ENCODE results near the gene CACNB1.
A peak's percentile ranks its signal among the peaks of the same experiment; 100 is the strongest.
"Not testable (repeated sequence)": the region's sequence is repeated elsewhere in the genome, so short reads cannot be mapped to it uniquely, and the experiment has no call there.

CACNB1 gene

DNA sequence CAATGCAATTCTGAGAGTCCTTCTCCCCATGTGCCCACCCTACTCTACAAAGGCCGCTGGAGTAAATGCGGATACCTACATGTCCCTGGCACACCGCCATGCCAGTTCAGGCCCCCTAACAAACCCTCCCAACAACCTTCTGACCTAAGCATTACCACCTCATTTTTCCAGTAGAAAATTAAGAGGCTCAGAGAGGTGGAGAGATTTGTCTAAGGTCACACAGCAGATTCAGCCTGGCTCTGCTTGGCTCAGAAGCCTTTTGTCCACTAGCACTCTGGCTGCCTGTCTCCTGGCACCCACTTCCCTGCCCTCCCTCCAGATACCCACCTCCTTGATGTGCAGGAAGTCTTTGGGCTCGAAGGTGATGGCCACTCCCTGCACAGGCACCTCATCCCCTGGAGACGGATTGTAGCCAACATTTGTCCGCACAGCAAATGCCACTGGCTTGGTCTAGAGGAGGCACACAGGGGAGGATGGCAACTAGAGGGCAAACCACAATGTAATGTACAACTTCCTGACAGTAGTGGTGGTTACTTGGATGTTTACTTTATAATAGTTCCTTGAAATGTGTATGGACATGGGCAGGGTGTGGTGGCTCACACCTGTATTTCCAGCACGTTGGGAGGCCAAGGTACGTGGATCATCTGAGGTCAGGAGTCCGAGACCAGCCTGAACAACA lies 10.2 kb downstream of the CACNB1 start:
- no peak for DNase-seq
- intact Hi-C loops (cut with DNase I) = no loop called here

DNA sequence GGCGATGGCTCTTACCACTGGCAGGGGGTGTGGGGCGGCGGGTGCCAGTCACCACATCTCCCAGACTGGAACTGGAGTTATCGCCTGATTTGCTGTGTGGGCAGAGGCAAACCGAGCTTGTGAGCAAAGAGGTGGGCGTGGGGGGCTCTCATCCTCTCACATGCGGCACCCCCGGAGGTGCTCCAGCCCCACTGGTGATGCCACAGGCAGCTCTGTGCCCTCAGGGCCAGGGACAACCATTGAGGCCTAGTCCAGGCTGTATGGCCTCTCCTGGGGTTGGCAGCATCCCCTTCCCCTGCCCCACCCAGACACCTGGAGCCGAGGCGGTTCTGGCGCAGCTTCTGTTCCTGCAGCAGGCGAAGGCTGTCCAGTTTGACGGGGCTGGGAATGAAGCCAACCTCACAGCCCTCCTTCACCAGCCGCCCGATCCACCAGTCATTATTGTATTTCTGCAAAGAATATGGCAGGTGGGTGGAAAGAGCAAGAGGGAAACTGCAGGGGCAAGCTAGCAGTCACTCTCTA lies 10.9 kb downstream of the CACNB1 start:
- DNase-seq = peak in 6 of 42 donors; percentile 13 to 63 (median 41)
- intact Hi-C loops (cut with DNase I) = no loop called here

DNA sequence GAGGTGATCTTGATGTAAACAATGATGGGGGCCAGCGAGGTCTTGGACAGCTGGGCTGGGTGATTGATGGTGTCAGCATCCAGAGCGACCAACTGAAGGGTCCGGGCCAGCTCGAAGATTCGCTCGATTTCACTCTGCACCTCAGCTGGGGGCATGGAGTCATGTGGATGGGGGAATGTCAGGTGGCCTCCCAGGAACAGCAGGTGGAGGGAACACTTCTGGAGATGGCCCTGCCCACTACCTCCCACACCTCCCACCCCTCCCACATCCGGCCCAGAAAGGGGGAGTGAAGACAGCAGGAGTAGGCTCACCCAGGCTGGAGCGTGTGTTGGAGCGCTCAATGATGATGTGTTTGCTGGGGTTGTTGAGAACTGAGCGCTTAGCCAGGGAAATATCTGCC lies 13.7 kb downstream of the CACNB1 start:
- no peak for DNase-seq
- intact Hi-C loops (cut with DNase I) = no loop called here

DNA sequence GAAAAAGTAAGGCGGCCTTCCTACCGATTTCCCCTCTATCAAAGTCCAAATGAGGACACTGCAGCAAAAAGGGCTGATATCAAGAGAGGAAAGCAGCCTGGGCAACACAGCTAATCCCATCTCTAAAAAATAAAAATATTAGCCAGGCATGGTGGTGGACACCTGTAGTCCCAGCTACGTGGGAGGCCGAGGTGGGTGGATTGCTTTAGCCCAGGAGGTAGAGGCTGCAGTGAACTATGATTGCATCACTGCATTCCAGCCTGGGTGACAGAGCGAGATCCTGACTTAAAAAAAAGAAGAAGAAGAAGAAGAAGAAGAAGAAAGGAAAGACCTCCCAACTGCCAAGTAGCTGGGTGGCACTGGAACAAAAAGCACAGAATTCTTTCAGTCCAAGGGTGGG lies 14.4 kb downstream of the CACNB1 start:
- no peak for DNase-seq
- intact Hi-C loops (cut with DNase I) = no loop called here

DNA sequence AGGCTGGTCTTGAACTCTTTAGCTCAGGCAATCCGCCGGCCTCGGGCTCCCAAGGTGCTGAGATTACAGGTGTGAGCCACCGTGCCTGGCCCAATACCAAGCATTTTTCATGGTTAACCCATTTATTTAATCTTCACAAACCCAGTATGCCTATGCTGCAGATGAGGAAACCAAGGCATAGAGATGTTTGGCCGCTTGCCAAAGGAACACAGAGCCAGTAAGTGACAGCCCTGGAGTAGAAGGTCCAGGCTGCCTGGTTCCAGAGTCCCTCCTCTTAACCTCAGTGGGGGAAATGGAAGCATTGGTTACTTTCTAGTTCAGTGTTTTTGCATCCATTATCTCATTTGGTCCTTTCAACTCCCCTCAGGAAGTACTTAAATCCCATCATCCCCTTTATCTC lies 16.2 kb downstream of the CACNB1 start:
- intact Hi-C loops (cut with DNase I) = no loop called here
- no peak for DNase-seq

DNA sequence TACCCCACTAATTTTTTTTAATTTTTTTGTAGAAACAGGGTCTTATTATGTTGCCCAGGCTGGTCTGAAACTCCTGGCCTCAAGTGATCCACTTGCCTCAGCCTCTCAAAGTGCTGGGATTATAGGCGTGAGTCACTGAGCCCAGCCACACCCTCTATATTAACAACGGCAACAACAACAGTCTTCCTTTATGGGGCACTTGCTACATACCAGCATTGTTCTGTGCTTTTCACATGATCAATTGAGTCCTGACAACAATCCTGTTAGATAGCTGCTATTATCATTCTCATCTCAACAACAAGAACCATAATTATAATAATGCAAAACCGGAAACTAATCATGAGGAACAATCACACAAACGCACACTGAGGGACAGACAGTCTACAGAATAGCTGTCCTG lies 18.9 kb downstream of the CACNB1 start:
- no peak for DNase-seq
- intact Hi-C loops (cut with DNase I) = no loop called here

DNA sequence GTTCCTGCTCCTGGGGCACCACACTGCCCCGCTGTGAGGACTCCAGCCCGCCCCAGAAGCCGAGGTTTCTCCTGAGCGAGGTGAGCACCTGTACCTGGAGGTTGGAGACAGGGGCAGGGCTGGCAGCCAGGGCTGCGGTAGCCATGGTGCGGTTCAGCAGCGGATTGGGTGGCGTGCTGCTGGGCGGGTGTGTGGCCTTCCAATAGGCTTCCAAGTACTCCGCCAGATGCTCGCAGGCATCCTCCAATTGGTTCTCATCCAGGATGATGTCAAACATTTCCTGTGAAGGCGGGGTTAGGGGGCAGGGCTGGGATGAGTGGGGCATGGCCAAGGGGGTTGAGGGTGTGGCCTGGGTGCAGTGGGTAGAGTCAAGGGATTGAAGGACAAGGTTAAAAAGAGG lies 20.2 kb downstream of the CACNB1 start:
- DNase-seq = no peak
- intact Hi-C loops (cut with DNase I) = no loop called here

DNA sequence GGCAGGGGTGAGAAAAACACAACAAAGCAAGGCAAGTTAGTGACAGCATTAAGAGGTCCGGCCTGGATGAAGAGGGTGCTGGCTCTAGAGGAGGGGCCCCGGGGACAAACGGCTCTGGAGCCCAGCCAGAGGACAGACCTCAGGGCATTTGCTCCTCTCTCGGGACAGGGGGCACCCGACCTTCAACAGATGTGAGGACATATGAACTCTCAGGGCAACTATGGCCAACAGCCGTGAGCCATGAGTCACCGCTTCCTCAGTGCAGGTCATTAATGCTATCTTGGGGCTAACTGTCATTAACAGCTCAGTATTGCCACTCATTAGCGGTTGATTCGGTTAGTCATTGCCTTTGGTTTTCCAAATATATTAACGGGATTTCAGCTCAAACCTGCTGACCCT lies 21.8 kb downstream of the CACNB1 start:
- no peak for DNase-seq
- intact Hi-C loops (cut with DNase I) = no loop called here

DNA sequence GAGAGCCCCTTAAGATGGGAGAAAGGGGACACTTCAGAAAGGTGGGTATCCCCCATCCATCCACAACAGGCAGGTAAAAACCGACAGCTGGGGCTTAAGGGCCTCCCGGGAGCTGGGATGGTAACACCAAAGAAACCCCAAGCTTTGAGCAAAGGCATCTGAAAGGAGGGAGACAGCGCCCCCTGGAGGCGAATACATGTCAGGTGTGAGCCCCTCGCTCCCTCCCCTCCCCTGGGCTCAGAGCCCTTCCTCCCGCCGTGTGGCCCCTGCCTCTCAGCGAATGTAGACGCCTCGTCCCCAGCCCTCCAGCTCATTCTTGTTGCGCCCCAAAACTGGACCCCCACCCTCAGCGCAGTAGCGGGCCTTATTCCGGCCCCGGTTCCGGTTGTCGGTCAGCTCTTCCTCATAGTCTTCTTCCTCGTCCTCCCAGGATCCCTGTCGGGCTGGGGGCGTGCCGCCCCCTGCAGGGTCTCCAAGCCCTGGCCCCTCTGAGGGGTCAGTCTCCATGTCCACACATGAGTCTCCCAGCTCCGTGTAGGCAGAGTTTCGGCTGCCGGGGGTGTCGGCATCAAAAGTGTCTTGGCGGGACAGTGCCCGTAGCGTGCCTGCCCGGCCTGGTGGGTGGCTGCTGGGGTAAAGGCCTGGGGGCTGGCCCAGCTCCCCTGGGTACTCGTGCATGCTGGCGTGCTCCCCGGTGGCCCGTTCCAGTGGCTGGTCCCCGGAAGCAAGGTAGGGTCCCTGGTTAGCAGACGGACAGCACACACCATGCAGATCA lies 22.4 kb downstream of the CACNB1 start:
- intact Hi-C loops (cut with DNase I) = no loop called here
- DNase-seq = peak in 41 of 42 donors; percentile 58 to 91 (median 79)

DNA sequence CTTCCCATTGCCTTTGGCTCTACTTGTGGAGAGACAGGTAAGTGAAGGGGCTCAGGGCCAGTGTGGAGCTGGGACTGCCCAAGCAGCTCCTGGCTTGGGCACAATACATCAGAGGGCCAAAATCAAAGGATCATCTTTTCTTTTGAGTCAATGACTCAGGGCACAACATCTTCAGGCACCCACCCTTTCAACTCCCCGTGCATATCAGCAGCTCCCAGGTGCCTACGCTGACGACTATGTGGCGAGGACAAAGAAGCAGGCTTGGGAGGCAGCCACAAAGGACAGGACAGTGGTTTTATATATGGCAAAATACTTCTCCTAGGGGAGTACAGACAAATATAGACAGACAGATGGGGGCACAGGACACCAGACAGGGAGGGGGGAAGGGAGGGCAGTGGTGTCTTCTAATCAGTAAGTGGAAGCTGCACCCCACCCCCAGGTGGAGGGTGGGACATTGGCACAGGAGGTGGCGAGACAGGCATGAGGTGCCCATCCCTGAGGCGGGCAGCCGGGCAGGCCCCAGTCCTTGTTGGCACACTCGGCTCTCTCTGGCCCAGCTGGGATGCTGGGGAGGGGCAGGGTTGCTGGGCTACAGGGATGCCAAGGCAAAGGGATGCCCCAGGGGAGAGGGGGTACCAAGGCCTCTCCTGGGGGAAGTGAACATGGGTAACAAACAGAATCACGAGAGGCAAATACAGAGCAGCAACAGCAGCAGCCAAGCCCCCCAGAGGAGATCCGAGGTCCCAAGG lies 23.8 kb downstream of the CACNB1 start:
- intact Hi-C loops (cut with DNase I) = no loop called here
- DNase-seq = peak in 4 of 42 donors; percentile 21 to 40 (median 33)

DNA sequence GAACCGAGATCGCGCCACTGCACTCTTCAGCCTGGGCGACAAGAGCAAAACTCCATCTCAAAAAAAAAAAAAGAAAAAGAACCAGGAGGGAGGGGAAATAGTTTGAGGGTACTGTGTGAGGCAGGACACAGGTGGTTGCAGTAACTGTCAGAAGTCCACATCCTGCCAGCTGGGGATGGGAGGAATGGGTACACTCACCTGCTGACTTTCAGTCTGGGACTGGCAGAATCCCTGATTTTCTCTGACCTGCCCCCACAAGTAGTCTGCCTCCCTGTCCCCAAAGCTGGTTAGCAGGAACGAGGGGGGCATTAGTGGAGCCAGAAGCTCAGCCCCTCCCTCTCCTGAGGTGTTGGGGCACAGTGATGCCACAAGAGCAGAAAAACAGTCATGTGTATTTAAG lies 24.4 kb downstream of the CACNB1 start:
- intact Hi-C loops (cut with DNase I) = no loop called here

DNA sequence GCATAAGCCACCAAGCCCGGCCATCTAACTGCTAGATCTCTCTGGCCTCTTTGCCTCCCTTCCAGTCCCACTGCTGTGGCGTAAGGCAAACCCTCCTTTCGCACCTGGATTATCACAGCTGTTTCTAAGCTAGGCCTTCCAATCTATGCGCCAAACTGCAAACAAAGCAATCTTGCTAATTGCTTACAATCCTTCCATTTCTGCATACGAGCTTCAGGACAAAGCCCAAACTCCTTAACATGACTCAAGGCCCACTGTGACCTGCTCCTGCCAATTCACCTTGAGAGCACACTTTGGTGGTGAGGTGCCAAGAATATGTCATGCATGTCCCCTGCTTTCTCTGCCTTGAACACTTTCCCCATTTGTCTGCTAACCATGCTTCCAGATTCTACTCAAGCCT lies 25.5 kb downstream of the CACNB1 start:
- no peak for DNase-seq
- intact Hi-C loops (cut with DNase I) = no loop called here

More for the DNA sequence above, 24.4 kb downstream of the CACNB1 start:
- DNase-seq = no peak

DNA sequence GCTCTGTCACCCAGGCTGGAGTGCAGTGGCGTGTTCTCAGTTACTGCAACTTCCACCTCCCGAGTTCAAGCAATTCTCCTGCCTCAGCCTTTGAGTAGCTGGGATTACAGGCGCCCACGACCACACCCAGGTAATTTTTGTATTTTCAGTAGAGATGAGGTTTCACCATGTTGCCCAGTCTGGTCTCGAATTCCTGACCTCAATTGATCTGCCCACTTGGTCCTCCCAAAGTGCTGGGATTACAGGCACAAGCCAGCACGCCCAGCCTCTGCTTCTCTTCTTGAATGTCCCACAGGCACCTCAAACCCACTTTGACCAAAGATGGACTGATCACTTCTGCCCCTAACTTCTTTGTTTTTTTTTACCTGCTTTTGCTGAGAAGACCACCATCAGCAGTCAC lies 26.9 kb downstream of the CACNB1 start:
- no peak for DNase-seq
- intact Hi-C loops (cut with DNase I) = no loop called here

DNA sequence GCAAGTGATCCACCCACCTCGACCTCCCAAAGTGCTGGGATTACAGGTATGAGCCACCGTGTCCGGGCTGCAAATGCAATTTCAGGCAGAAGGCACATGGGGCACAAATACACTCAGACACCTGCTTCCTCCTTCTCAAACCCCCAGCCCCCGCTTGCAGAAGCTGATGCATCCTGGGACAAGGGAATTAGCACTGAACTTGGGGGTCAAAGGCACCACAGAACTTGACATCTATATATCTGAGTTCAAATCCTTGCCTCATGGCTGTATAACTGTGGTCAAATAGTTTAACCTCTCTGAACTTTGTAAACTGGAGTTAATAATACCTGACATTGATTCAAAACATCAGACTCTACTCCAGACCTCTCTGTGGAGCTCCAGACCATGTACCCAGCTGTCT lies 27.4 kb downstream of the CACNB1 start:
- no peak for DNase-seq
- intact Hi-C loops (cut with DNase I) = no loop called here

DNA sequence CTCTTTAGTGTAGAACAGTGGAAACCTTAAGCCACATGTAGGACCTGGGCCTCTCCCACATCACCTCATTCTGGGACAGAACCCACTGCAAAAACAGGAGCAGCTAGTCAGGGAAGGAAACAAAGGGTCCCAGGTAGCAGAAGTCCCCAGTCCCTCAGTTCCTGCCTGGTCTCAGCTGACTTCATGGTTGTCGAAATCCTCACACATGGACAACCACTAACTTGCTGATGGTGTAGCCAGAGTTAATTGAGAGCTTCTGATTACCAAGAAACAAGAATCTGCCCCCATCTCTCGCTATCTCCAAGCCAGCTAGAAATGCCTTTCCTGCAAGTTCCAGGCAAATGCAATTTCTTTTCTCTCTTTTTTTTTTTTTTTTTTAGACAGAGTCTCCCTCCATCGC lies 28.0 kb downstream of the CACNB1 start:
- intact Hi-C loops (cut with DNase I) = no loop called here
- DNase-seq = no peak

DNA sequence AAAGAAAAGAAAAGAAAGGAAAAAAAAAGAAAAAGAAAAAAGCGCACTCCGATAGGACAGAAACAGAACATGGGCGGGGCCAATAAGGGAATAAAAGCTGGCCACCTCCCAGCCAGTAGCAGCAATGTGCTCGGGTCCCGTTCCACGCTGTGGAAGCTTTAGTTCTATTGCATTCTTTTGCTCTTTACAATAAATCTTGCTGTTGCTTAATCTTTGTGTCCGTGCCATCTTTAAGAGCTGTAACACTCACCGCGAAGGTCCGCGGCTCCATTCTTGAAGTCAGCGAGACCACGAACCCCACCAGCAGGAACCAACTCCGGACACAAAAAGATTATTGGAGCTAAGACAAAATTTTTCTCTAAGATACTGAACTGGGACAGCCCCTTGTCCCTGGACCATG lies 28.4 kb downstream of the CACNB1 start:
- no peak for DNase-seq
- intact Hi-C loops (cut with DNase I) = no loop called here

DNA sequence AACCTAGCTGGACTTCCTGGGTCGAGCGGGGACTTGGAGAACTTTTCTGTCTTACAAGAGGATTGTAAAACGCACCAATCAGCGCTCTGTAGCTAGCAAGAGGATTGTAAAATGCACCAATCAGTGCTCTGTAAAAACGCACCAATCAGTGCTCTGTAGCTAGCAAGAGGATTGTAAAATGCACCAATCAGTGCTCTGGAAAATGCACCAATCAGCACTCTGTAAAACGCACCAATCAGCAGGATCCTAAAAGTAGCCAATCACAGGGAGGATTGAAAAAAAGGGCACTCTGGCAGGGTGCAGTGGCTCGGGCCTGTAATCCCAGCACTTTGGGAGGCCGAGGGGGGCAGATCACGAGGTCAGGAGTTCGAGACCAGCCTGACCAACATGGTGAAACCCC lies 29.0 kb downstream of the CACNB1 start:
- DNase-seq; intact Hi-C loops (cut with DNase I): not testable (repeated sequence)

DNA sequence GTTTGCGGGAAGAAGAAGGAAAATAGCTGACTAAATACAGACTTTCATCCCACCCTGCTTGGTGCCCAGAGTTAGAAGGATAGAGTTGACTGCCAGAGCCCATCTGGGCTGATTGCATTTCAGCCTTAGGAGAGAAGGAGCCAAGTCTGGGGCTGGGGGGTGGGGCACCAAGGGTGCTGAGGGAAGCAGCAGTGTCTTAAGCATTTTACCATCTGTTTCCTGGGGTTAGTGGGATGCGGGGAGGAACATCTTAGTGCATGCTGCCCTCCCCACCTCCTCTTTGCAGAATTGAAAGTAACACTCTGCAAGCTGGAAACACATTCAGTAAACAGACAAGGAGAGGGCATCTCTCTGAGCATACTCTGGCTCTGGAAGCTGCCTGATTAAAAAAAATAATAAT lies 30.0 kb downstream of the CACNB1 start:
- intact Hi-C loops (cut with DNase I) = no loop called here
- DNase-seq = peak in 8 of 42 donors; percentile 22 to 58 (median 38)

DNA sequence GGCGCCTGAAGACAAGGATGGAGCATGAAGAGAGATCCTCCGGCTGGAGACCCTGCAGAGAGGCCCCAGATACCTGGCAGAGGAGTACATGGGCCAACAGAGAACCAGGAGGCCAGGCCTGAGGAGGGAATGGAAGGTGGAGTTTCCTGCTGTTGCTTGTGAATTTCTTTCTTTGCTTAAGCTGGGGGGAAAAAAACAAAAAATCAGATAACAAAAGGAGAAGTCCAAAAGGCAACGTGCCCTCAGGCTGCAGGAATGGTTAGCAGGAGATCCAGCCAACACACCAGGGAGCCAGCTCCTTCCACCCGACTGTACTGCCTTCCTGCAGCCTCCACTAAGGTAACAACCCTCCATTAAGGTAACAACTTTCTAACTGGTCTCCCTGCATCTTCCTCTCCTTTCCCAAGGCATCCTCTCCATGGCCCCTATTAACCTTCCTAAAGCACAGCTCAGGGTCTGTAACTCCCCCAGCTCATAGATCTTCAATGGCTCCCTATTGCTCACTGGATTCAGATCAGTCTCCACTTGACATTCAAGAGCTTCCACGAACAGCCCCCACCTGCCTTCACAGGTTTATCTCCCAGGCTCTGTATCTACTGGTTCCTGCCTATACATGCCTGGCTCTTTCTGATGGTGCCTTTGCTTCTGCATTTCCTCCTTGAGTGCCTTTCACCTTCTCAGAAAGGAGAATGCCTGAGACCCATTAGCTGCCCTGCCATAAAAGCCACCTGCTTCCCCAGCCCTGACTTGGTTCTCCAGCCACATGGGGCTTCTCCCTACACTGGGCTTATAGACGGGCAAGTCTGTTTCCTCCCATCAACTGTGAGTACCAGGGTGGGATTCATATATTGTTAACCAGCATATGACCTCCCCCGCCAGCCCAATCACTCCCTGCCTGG lies 30.8 kb downstream of the CACNB1 start:
- intact Hi-C loops (cut with DNase I) = no loop called here
- DNase-seq = no peak
